ENCODE results near the gene S1PR1.

S1PR1 gene

DNA sequence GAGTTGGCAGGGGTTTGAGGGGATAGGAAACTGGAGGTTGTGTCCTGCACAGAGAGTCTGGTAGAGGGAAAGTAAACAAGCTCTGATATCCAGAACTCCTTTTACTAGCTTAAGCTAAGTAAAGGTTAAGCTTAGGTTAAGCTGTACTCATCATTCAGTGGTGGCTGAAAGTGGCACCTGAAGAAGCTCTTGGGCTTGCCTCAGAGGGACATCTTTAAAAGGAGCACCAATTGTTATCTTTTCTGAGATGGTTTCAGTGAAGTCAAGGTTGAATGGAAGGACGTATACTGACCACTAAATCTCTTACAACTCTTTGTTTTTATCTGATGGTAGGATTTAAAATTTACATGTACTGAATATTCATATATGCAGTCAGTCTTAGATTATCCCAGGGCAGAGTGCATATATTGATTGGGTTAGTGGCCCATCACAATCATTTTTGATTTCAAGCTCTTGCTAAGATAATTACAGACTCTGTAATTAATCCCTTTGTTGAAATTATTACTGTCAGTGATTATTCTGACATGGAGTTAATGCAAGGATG, 43.3 kb downstream of the S1PR1 start:
- DNase-seq (ENCODE audit: low read depth in 2 of 2) = no peak

DNA sequence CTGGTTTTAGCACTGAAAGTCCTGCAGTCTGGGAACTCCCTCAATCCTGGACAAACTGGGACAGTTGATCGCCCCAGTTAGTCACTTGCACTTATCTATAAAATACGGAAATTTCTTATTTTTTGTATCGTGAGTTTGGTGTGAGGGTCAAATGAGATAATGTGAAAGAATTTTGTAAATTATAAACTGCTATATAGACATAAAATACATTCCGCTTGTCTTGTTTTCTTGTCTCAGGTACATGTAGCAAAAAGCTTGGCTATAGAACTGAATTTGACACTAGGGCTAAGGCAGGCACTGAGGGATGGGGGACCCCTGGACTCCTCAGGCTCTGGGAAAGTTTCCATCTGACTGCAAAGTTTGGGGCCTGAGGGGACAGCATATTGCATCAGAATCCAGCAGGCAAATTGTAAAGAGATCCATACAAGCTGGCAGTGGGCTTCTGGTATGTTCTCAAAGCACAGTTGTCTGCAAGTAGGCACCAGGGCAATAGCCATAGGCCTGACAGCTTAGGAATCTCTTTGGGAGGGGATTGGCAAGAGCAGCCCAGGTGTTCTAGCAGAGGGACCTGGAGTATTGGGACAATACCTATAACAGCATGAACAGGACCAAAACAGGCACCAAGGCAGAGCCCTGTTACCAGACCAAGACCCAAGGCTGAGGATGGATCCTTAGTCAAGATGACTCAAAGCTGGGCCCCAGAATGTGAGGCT, 44.3 kb downstream of the S1PR1 start:
- no peak for DNase-seq (ENCODE audit: low read depth in 2 of 2)

- no peak for DNase-seq (ENCODE audit: low read depth in 2 of 2)
Observed at GRCh38 chr1:101281751-101282150, 44.9 kb downstream of the S1PR1 start.

GRCh38 chr1:101282314-101283038, 45.7 kb downstream of the S1PR1 start:
- no peak for DNase-seq (ENCODE audit: low read depth in 2 of 2)

GRCh38 chr1:101283443-101283842, 46.6 kb downstream of the S1PR1 start:
- no peak for DNase-seq (ENCODE audit: low read depth in 2 of 2)

- peak; percentile 23 to 35 for DNase-seq (ENCODE audit: low read depth in 2 of 2)
Observed at GRCh38 chr1:101284021-101284420, 47.2 kb downstream of the S1PR1 start.

DNA sequence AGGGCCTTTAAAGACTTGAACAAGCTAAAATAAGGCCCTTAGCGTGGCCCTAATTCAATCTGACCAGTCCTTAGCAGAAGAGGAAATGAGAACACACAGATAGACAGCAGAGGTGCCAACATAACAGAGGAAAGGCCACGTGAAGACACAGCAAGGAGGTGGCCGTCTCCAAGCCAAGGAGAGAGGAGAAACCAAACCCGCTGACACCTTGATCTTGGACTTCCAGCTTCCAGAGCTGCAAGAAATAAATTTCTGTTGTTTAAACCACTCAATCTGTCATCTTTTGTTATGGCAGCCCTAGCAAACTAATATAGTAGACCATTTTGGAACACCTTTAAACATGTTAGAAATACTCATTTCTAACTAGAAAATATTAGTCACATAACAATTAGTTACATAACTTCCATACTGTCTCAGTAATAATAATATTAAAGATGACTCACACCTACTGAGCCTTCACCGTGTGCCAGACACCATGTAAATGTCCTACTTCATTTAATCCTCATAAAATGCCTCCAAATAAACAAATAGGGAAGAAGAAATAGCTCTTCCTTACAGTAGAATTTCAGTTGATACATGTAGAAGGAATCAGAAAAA, 47.9 kb downstream of the S1PR1 start:
- no peak for DNase-seq (ENCODE audit: low read depth in 2 of 2)

GRCh38 chr1:101285922-101286570, 49.2 kb downstream of the S1PR1 start:
- DNase-seq (ENCODE audit: low read depth in 2 of 2) = no peak

DNA sequence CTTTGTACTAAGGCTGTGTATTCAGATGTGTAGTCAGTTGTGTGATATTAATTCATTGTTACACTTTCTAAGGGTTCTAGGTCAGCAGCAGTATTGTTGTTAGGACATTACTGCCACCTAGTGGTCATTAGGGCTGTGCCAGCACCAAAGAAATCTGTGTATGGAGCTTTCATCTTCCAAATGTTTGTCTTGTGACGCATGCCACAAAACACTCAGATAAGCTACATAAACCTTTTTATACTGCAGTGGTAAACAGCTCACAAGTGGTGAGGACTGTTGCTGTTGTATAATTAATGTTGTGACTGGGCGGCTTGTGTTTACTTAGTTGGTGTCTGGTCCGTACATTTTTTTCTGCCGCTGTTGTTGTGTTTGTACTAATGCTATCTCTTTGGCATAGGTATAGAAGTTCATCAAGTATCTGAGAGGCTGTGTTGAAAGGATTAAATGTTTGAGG, 51.7 kb downstream of the S1PR1 start:
- peak; percentile 23 to 52 for DNase-seq (ENCODE audit: low read depth in 2 of 2)

- DNase-seq (ENCODE audit: low read depth in 2 of 2) = no peak
Observed at GRCh38 chr1:101290119-101290921, 53.5 kb downstream of the S1PR1 start.

All from stimulated activated CD4-positive, alpha-beta T cell treated with anti-CD3 and anti-CD28 coated beads, Interleukin-12 subunit alpha, Interleukin-12 subunit beta, amount 100 ng/mL, for 24 hours (primary cell).